Memory B cell (primary cell): Measurements from ENCODE around the gene RRP8.
A peak's percentile ranks its signal among the peaks of the same experiment; 100 is the strongest.

ENCODE experiments used
- ATAC-seq: fragments of 150-1000 bp; cut with Tn5 transposase; 2 replicates; pipeline ENCODE4 v1.10.0; 2021; ENCODE audit warnings: low read depth, mild to moderate bottlenecking, moderate library complexity
- DNase-seq, 2 donors: peaks; one replicate each; pipeline ENCODE4 v3.0.0; 2022; ENCODE audit warnings: low spot score in 2 of 2
- H3K27ac Mint-ChIP-seq: one replicate; pipeline ENCODE4 v1.8.0; 2022; ENCODE audit warnings: mild to moderate bottlenecking, moderate library complexity, mixed read lengths
- H3K27me3 Mint-ChIP-seq: one replicate; pipeline ENCODE4 v1.8.0; 2022; ENCODE audit warnings: mixed read lengths
- H3K36me3 Mint-ChIP-seq: one replicate; pipeline ENCODE4 v1.8.0; 2022; ENCODE audit warnings: mild to moderate bottlenecking, mixed read lengths
- H3K4me1 Mint-ChIP-seq: one replicate; pipeline ENCODE4 v1.8.0; 2022; ENCODE audit warnings: mixed read lengths
- H3K4me3 Mint-ChIP-seq: one replicate; pipeline ENCODE4 v1.8.0; 2022; ENCODE audit warnings: mild to moderate bottlenecking, moderate library complexity, mixed read lengths
- H3K9me3 Mint-ChIP-seq: one replicate; pipeline ENCODE4 v1.8.0; 2022; ENCODE audit warnings: mixed read lengths

The RRP8 gene

DNA sequence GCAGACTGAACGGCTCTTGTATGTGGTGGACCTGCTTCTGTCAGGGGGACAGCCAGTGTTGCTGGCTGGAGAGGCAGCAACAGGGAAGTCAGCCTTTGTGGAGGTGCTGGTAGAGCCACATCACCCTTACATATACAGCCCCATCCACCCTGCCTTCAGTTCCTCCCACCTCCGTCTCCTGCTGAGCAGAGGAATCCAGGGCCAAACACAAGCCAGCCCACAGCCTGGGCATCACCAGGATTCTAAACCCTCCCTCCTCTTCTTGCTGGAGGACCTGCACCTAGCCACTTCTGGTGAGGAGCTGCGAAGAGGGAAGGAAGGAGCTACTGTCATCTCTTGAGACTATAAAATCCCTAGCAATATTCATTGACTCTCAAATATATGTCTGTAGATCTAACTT, 54.8 kb downstream of the RRP8 start:
- Mint-ChIP-seq H3K4me3 (no peak overlapping the region), H3K4me1 (no peaks in the 10 kb centered on the region), H3K27ac (no peak overlapping the region), H3K27me3 (no peaks in the 10 kb centered on the region), H3K36me3 (peaks cover 11% of the 10 kb centered on the region), H3K9me3 (no peaks in the 10 kb centered on the region)
- no peak for ATAC-seq
- DNase-seq = peak in 1 of 2 donors; percentile 1

DNA sequence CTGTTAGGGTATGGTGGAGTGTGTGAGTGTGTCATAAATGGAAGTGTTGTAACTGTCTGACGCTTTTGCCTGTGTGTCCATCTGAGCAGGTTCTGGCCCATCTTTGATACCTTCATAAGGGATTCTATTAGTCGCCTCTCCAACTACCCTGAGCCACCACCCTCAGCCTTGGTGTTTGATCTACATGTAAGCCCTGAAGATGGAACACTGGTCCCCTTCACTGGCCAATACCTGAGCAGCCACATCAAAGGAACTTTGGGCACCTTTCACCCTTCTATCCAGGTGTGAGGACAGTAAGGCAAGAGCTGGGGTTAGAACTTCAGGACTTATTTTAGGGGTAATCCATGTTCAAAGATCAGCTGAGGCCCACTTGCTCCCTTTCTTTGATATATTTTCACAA, 55.3 kb downstream of the RRP8 start:
- peaks cover 11% of the 10 kb centered on the region for H3K36me3 Mint-ChIP-seq
- DNase-seq (peak in 1 of 2 donors; percentile 5), ATAC-seq (no peak)
- H3K27me3 Mint-ChIP-seq = no peaks in the 10 kb centered on the region
- H3K27ac Mint-ChIP-seq = peak overlapping the region; percentile 28
- H3K4me1 Mint-ChIP-seq = no peaks in the 10 kb centered on the region
- H3K4me3 Mint-ChIP-seq = no peak overlapping the region
- H3K9me3 Mint-ChIP-seq = no peaks in the 10 kb centered on the region

GRCh38 chr11:6547177-6547576, 56.2 kb downstream of the RRP8 start:
- H3K36me3 Mint-ChIP-seq = peaks cover 11% of the 10 kb centered on the region
- no peaks in the 10 kb centered on the region for H3K4me1 Mint-ChIP-seq
- DNase-seq (peak in 1 of 2 donors; percentile 0), ATAC-seq (no peak)
- no peak overlapping the region for H3K27ac Mint-ChIP-seq
- H3K27me3 Mint-ChIP-seq = no peaks in the 10 kb centered on the region
- H3K4me3 Mint-ChIP-seq = no peak overlapping the region
- no peaks in the 10 kb centered on the region for H3K9me3 Mint-ChIP-seq

GRCh38 chr11:6546735-6547134, 56.7 kb downstream of the RRP8 start:
- Mint-ChIP-seq H3K27ac (no peak overlapping the region), H3K27me3 (no peaks in the 10 kb centered on the region), H3K4me1 (no peaks in the 10 kb centered on the region), H3K36me3 (peaks cover 11% of the 10 kb centered on the region), H3K4me3 (no peak overlapping the region), H3K9me3 (no peaks in the 10 kb centered on the region)
- peak in 1 of 2 donors; percentile 6 for DNase-seq
- ATAC-seq = no peak

GRCh38 chr11:6545917-6546605, 57.4 kb downstream of the RRP8 start:
- no peak overlapping the region for H3K27ac Mint-ChIP-seq
- no peaks in the 10 kb centered on the region for H3K4me1 Mint-ChIP-seq
- H3K27me3 Mint-ChIP-seq = no peaks in the 10 kb centered on the region
- H3K36me3 Mint-ChIP-seq = peaks cover 11% of the 10 kb centered on the region
- H3K4me3 Mint-ChIP-seq = no peak overlapping the region
- ATAC-seq (no peak), DNase-seq (peak in 1 of 2 donors; percentile 7)
- H3K9me3 Mint-ChIP-seq = no peaks in the 10 kb centered on the region
